GM19324 (cell line): Measurements from ENCODE around the gene GJC1.

Experiments used
- ATAC-seq: cut with Tn5 transposase; IDR thresholded peaks from one replicate; pipeline ENCODE4 v1.9.1; 2021; ENCODE audit warnings: mild to moderate bottlenecking, moderate library complexity; ENCODE audit not compliant: unreplicated experiment, low FRiP score

Gene GJC1

GRCh38 chr17:44829523-44830358 is at the start of gene GJC1:
Gene GJC1, minus strand, starts transcription at chr17:44830287. Its CDS starts 24,470 bp downstream, at chr17:44805817.
- ATAC-seq: no peak

- no peak for ATAC-seq
Observed at GRCh38 chr17:44879376-44879775, 49.3 kb upstream of the GJC1 start.

- no peak for ATAC-seq
Observed at GRCh38 chr17:44878627-44879221, 48.6 kb upstream of the GJC1 start.

- no peak for ATAC-seq
Observed at GRCh38 chr17:44877121-44877520, 47.0 kb upstream of the GJC1 start.

GRCh38 chr17:44875761-44876160 is 45.7 kb upstream of the GJC1 start:
- no peak for ATAC-seq

- ATAC-seq: no peak
Observed at GRCh38 chr17:44872131-44872768, 42.2 kb upstream of the GJC1 start.

- ATAC-seq: no peak
Observed at GRCh38 chr17:44871556-44871955, 41.5 kb upstream of the GJC1 start.

- ATAC-seq: no peak
Observed at GRCh38 chr17:44867841-44868240, 37.8 kb upstream of the GJC1 start.

GRCh38 chr17:44865931-44866330 is 35.8 kb upstream of the GJC1 start:
- no peak for ATAC-seq

GRCh38 chr17:44865231-44865660 is 35.2 kb upstream of the GJC1 start:
- ATAC-seq: no peak

GRCh38 chr17:44864831-44865230 is 34.7 kb upstream of the GJC1 start:
- ATAC-seq: no peak

- ATAC-seq: no peak
Observed at GRCh38 chr17:44863061-44863918, 33.2 kb upstream of the GJC1 start.

GRCh38 chr17:44862278-44862914 is 32.3 kb upstream of the GJC1 start:
- ATAC-seq: no peak

- no peak for ATAC-seq
Observed at GRCh38 chr17:44859701-44860100, 29.6 kb upstream of the GJC1 start.

- ATAC-seq: no peak
Observed at GRCh38 chr17:44854192-44854591, 24.1 kb upstream of the GJC1 start.

- no peak for ATAC-seq
Observed at GRCh38 chr17:44850612-44851011, 20.5 kb upstream of the GJC1 start.

GRCh38 chr17:44850025-44850424 is 19.9 kb upstream of the GJC1 start:
- ATAC-seq: no peak

- no peak for ATAC-seq
Observed at GRCh38 chr17:44848961-44849489, 18.9 kb upstream of the GJC1 start.

- ATAC-seq: no peak
Observed at GRCh38 chr17:44848257-44848795, 18.2 kb upstream of the GJC1 start.

- no peak for ATAC-seq
Observed at GRCh38 chr17:44847586-44847985, 17.5 kb upstream of the GJC1 start, which contains the start of gene HIGD1B. Gene HIGD1B, plus strand, starts transcription at chr17:44847883. Its CDS starts 270 bp downstream, at chr17:44848153.
